ENCODE measurements around the gene CACNA2D4. TPM values are rescaled to one million over a fixed set of nuclear protein-coding genes. Genes with fewer than 3 reads are reported as not detected.

Gene CACNA2D4
- total and polyA plus RNA-seq, 2 donors (not counting 3 experiments of a cell fraction or from before 2014, with no cell fraction given): 0.58 to 0.73 TPM

- Histone ChIP-seq H3K4me3 (replicated peaks in 1 of 3; ENCODE audit: insufficient read depth in 1 of 3, low read depth in 1 of 3, low read length in 3 of 3) (no peak overlapping the region), H3K9me3 (replicated peaks; ENCODE audit: control insufficient read depth, insufficient read depth, low read length) (no peaks in the 10 kb centered on the region), H3K4me1 (ENCODE audit: control insufficient read depth, extremely low read depth, insufficient read depth, low read length) (peaks cover 34% of the 10 kb centered on the region), H3K9me1 (replicated peaks; ENCODE audit: control insufficient read depth, extremely low read depth, insufficient read depth, low read length) (no peaks in the 10 kb centered on the region), H2AFZ (ENCODE audit: low read depth, low read length) (no peak overlapping the region), H4K20me1 (replicated peaks; ENCODE audit: control insufficient read depth, extremely low read depth, insufficient read depth, low read length) (no peaks in the 10 kb centered on the region), H3K4me2 (ENCODE audit: insufficient read depth, low read length) (peak overlapping the region; percentile 29), H3K27me3 (ENCODE audit: control insufficient read depth in 2 of 2, insufficient read depth in 2 of 2, low read length in 2 of 2) (peaks cover 0 to 2% of the 10 kb centered on the region in 2 experiments), H3K9ac (replicated peaks; ENCODE audit: extremely low read depth, insufficient read depth, low read length) (no peak overlapping the region), H3K79me2 (ENCODE audit: control insufficient read depth, insufficient read depth, low read length) (no peaks in the 10 kb centered on the region), H3K27ac (ENCODE audit: insufficient read depth, low read depth, low read length) (peak overlapping the region; percentile 36), H3K36me3 (ENCODE audit: control insufficient read depth in 2 of 2, extremely low read depth in 1 of 2, insufficient read depth in 2 of 2, low read length in 2 of 2) (no peaks in the 10 kb centered on the region)
- DNase-seq (ENCODE audit: low read depth, low spot score) (no peak), FAIRE-seq (no peak)
- dilution Hi-C loops (cut with MboI; ENCODE audit: extremely low pct_ligation_motif_present, low sequenced_read_pairs) (no loop called here), intact Hi-C loops (cut with micrococcal nuclease) (no loop called here)
- TF ChIP-seq POLR2AphosphoS5 (IDR thresholded peaks at IDR 0.05; ENCODE audit: insufficient read depth, low read depth, low read length): no peak
- TF ChIP-seq MYC (IDR thresholded peaks at IDR 0.05; ENCODE audit: low read depth, low read length): no peak
- no peak for TF ChIP-seq CTCF (IDR thresholded peaks at IDR 0.05; ENCODE audit: extremely low read depth in 1 of 2, insufficient read depth in 1 of 2, low read depth in 1 of 2, low read length in 2 of 2)
- no peak for TF ChIP-seq MAX (IDR thresholded peaks at IDR 0.05; ENCODE audit: insufficient read depth, insufficient read length)
- no peak for TF ChIP-seq FOS (IDR thresholded peaks at IDR 0.05; ENCODE audit: borderline replicate concordance, insufficient read depth, low read length)
- TF ChIP-seq EZH2 (IDR thresholded peaks at IDR 0.05; ENCODE audit: borderline replicate concordance, low read depth, low read length, severe bottlenecking): no peak
- no peak for TF ChIP-seq GATA2 (IDR thresholded peaks at IDR 0.05; ENCODE audit: insufficient read depth, insufficient read length, low read depth, low read length)
- TF ChIP-seq POLR2A (IDR thresholded peaks at IDR 0.05; ENCODE audit: low read depth, low read length): no peak
- TF ChIP-seq JUN (IDR thresholded peaks at IDR 0.05; ENCODE audit: borderline replicate concordance, insufficient read depth, insufficient read length, low read depth): no peak
- BruUV-seq (replicated peaks): no TSS peak
- CTCF ChIA-PET: interaction anchor here (1.3 to 3.3 kb wide), 3 partner anchors 13 to 128 kb away, joined by 3 to 30 read pairs (median 4); no protein-coding TSS in a partner anchor
- POLR2A ChIA-PET: no interaction called here
These were observed 106.5 kb downstream of the CACNA2D4 start for GRCh38 chr12:1811948-1812291.

Measured in endothelial cell of umbilical vein (primary cell).